PC-3 (cell line): Measurements from ENCODE around the gene KAZN.

Experiments
- CTCF ChIP-seq: fragments of 300-600 bp; sonication (generic); conservative IDR thresholded peaks from 2 replicates; pipeline ENCODE4 v1.5.1; 2017; ENCODE audit warnings: antibody characterized with exemption, low read depth, mild to moderate bottlenecking, low read length
- EZH2 ChIP-seq: fragments of 300-600 bp; sonication (generic); IDR thresholded peaks from one replicate; pipeline ENCODE4 v1.6.1; 2017; ENCODE audit warnings: antibody characterized with exemption, mild to moderate bottlenecking, low read length; ENCODE audit not compliant: unreplicated experiment
- EZH2phosphoT487 ChIP-seq: fragments of 300-600 bp; sonication (generic); IDR thresholded peaks from 2 replicates; pipeline ENCODE4 v1.6.1; 2018; ENCODE audit warnings: mild to moderate bottlenecking, antibody characterized with exemption, low read length, borderline replicate concordance

- TF ChIP-seq EZH2 (no peak), CTCF (no peak), EZH2phosphoT487 (no peak)
These were observed 8.8 kb downstream of the KAZN start for GRCh38 chr1:14607295-14607694.
